Measurements from ENCODE around the gene INPP5E. TPM values are rescaled to one million over a fixed set of nuclear protein-coding genes. Genes with fewer than 3 reads are reported as not detected.

The INPP5E gene
- total RNA-seq, 2 donors from 2014 or later: 6.4 to 9.1 TPM

- H3K36me3 ChIP-seq: peaks cover 82% of the 10 kb centered on the region
- H3K27me3 ChIP-seq: no peaks in the 10 kb centered on the region
- H3K9me3 ChIP-seq: no peaks in the 10 kb centered on the region
- DNase-seq (ENCODE audit: low spot score): no peak
- no peaks in the 10 kb centered on the region for H3K4me1 ChIP-seq
- no peak for TF ChIP-seq CTCF (IDR thresholded peaks at IDR 0.05)
- no peak overlapping the region for H3K4me3 ChIP-seq
- no peak overlapping the region for H3K27ac ChIP-seq
These were observed 33.7 kb upstream of the INPP5E start for GRCh38 chr9:136473354-136473721.

- Histone ChIP-seq H3K9me3 (no peaks in the 10 kb centered on the region), H3K36me3 (peaks cover 88% of the 10 kb centered on the region), H3K4me1 (no peaks in the 10 kb centered on the region), H3K27ac (no peak overlapping the region), H3K27me3 (no peaks in the 10 kb centered on the region), H3K4me3 (no peak overlapping the region)
- no peak for DNase-seq (ENCODE audit: low spot score)
- TF ChIP-seq CTCF (IDR thresholded peaks at IDR 0.05): no peak
These were observed 33.2 kb upstream of the INPP5E start for GRCh38 chr9:136472640-136473353.

- Histone ChIP-seq H3K27me3 (no peaks in the 10 kb centered on the region), H3K9me3 (no peaks in the 10 kb centered on the region), H3K4me1 (no peaks in the 10 kb centered on the region), H3K36me3 (peaks cover 91% of the 10 kb centered on the region), H3K4me3 (no peak overlapping the region), H3K27ac (no peak overlapping the region)
- no peak for DNase-seq (ENCODE audit: low spot score)
- TF ChIP-seq CTCF (IDR thresholded peaks at IDR 0.05): no peak
These were observed 32.3 kb upstream of the INPP5E start for GRCh38 chr9:136471802-136472487.

GRCh38 chr9:136470792-136471469 is 31.3 kb upstream of the INPP5E start:
- H3K4me1 ChIP-seq: no peaks in the 10 kb centered on the region
- peaks cover 91% of the 10 kb centered on the region for H3K36me3 ChIP-seq
- no peak for TF ChIP-seq CTCF (IDR thresholded peaks at IDR 0.05)
- no peak overlapping the region for H3K4me3 ChIP-seq
- no peaks in the 10 kb centered on the region for H3K27me3 ChIP-seq
- DNase-seq (ENCODE audit: low spot score): no peak
- no peak overlapping the region for H3K27ac ChIP-seq
- no peaks in the 10 kb centered on the region for H3K9me3 ChIP-seq

- no peak for DNase-seq (ENCODE audit: low spot score)
- no peaks in the 10 kb centered on the region for H3K27me3 ChIP-seq
- H3K4me3 ChIP-seq: no peak overlapping the region
- no peaks in the 10 kb centered on the region for H3K4me1 ChIP-seq
- H3K36me3 ChIP-seq: peaks cover 91% of the 10 kb centered on the region
- no peaks in the 10 kb centered on the region for H3K9me3 ChIP-seq
- no peak for TF ChIP-seq CTCF (IDR thresholded peaks at IDR 0.05)
- no peak overlapping the region for H3K27ac ChIP-seq
These were observed 30.7 kb upstream of the INPP5E start for GRCh38 chr9:136470356-136470755.
